HCT116 (cell line): Measurements from ENCODE around the gene ARMC2. TPM values are rescaled to one million over a fixed set of nuclear protein-coding genes. Genes with fewer than 3 reads are reported as not detected.

Experiments
- ATAC-seq: fragments of 200-7000 bp; cut with Tn5 transposase; 2 replicates; pipeline ENCODE4 v1.9.1; 2020; ENCODE audit warnings: mild to moderate bottlenecking, moderate library complexity
- BruUV-seq: library from RNA; stranded (reverse); fragments of 400-500 nt; replicated peaks from 2 replicates; lab custom pipeline; 2021; lab: Mats Ljungman, UMichigan
- CTCF ChIA-PET: fragments of 300-600 bp; sonication (Branson Sonifier 250); formaldehyde crosslinking; loops from one replicate; lab custom pipeline; 2021; ENCODE audit warnings: antibody characterized with exemption; lab: Charles Lee
- POLR2A ChIA-PET: fragments of 300-600, 350-600 bp; sonication (Branson Sonifier 250); formaldehyde crosslinking; loops from one replicate; lab custom pipeline; 2021; ENCODE audit warnings: antibody characterized with exemption; lab: Charles Lee
- RAD21 ChIA-PET, 2 experiments: fragments of 300-600 bp; sonication (Branson Sonifier 250); formaldehyde crosslinking; loops; one replicate each; lab custom pipeline; 2023; ENCODE audit warnings: low total read pairs in 2 of 2; ENCODE audit not compliant: uncharacterized antibody in 2 of 2, unreplicated experiment in 2 of 2, low non-redundant PET in 1 of 2; lab: Charles Lee
- DNase-seq: peaks from one replicate; pipeline ENCODE4 v3.0.0-alpha.2; 2010; ENCODE audit warnings: low read depth, low spot score
- H2AFZ ChIP-seq: fragments of 200-600 bp; shearing (Covaris generic), sonication (generic); 2 replicates; pipeline ENCODE4 v1.6.1; 2017; ENCODE audit warnings: low read depth, mixed run types, mixed read lengths, antibody characterized with exemption, low read length; ENCODE audit not compliant: poor library complexity, severe bottlenecking
- H3K27ac ChIP-seq: 2 replicates; pipeline ENCODE4 v1.5.1; 2012; ENCODE audit warnings: low read depth, low read length
- H3K27me3 ChIP-seq: fragments of 200-600 bp; sonication (generic); 2 replicates; pipeline ENCODE4 v1.6.1; 2016; ENCODE audit warnings: mixed run types, low read length, mixed read lengths; ENCODE audit not compliant: insufficient read depth
- H3K36me3 ChIP-seq, 2 experiments: fragments of 200-500 bp in 1 of 2; fragments of 200-600 bp in 1 of 2; sonication (Bioruptor generic) in 1 of 2; sonication (generic) in 1 of 2; 2 replicates each; pipeline versions ENCODE4 v1.5.1 to v1.6.1; 2014 to 2016; ENCODE audit warnings: low read length in 2 of 2, inconsistent platforms in 1 of 2, mixed read lengths in 1 of 2, mixed run types in 1 of 2; ENCODE audit not compliant: insufficient read depth in 2 of 2, control insufficient read depth in 1 of 2
- H3K4me1 ChIP-seq, 2 experiments: fragments of 200-600 bp in 1 of 2; sonication (generic) in 1 of 2; 2 replicates each; pipeline versions ENCODE4 v1.5.1 to v1.6.1; 2012 to 2017; ENCODE audit warnings: low read length in 2 of 2, inconsistent platforms in 1 of 2, mild to moderate bottlenecking in 1 of 2, mixed read lengths in 1 of 2, mixed run types in 1 of 2, moderate library complexity in 1 of 2; ENCODE audit not compliant: insufficient read depth in 2 of 2, control insufficient read depth in 1 of 2
- H3K4me2 ChIP-seq: fragments of 200-600 bp; sonication (generic); 2 replicates; pipeline ENCODE4 v1.6.1; 2017; ENCODE audit warnings: mixed run types, low read length, mixed read lengths
- H3K4me3 ChIP-seq, 2 experiments: fragments of 200-600 bp in 1 of 2; sonication (generic) in 1 of 2; replicated peaks in 1 of 2; 2 replicates each; pipeline ENCODE4 v1.5.1; 2011 to 2016; ENCODE audit warnings: low read length in 2 of 2, control low read depth in 1 of 2, low read depth in 1 of 2, mild to moderate bottlenecking in 1 of 2, mixed read lengths in 1 of 2, mixed run types in 1 of 2
- H3K79me2 ChIP-seq: fragments of 200-600 bp; sonication (generic); 2 replicates; pipeline ENCODE4 v1.6.1; 2017; ENCODE audit warnings: mild to moderate bottlenecking, mixed run types, low read length, moderate library complexity, mixed read lengths; ENCODE audit not compliant: insufficient read depth
- H3K9ac ChIP-seq: fragments of 200-600 bp; sonication (generic); 2 replicates; pipeline ENCODE4 v1.6.1; 2016; ENCODE audit warnings: low read length, mixed read lengths
- H3K9me2 ChIP-seq: fragments of 200-600 bp; sonication (generic), shearing (Covaris generic); 2 replicates; pipeline ENCODE4 v1.6.1; 2017; ENCODE audit warnings: mixed run types, mild to moderate bottlenecking, moderate library complexity; ENCODE audit not compliant: insufficient read depth
- H3K9me3 ChIP-seq, 2 experiments: fragments of 200-500 bp in 1 of 2; fragments of 200-600 bp in 1 of 2; sonication (Bioruptor generic) in 1 of 2; sonication (generic) in 1 of 2; 2 replicates each; pipeline ENCODE4 v1.6.1; 2014 to 2017; ENCODE audit warnings: low read length in 2 of 2, mixed read lengths in 2 of 2, inconsistent platforms in 1 of 2, low read depth in 1 of 2, mild to moderate bottlenecking in 1 of 2, mixed run types in 1 of 2, moderate library complexity in 1 of 2; ENCODE audit not compliant: control insufficient read depth in 1 of 2, insufficient read depth in 1 of 2
- H4K20me1 ChIP-seq: fragments of 200-600 bp; sonication (generic), shearing (Covaris generic); 2 replicates; pipeline ENCODE4 v1.6.1; 2017; ENCODE audit warnings: mixed run types, mild to moderate bottlenecking, moderate library complexity; ENCODE audit not compliant: insufficient read depth
- CBX3 ChIP-seq: IDR thresholded peaks from 2 replicates; pipeline ENCODE4 v1.6.1; 2012; ENCODE audit warnings: low read depth
- CEBPB ChIP-seq: IDR thresholded peaks from 2 replicates; pipeline ENCODE4 v1.6.1; 2012; ENCODE audit warnings: low read depth
- FOSL1 ChIP-seq: IDR thresholded peaks from 2 replicates; pipeline ENCODE4 v1.6.1; 2012; ENCODE audit warnings: low read depth
- POLR2AphosphoS5 ChIP-seq: IDR thresholded peaks from 2 replicates; pipeline ENCODE4 v1.6.1; 2011; ENCODE audit warnings: mild to moderate bottlenecking, low read depth, low read length, moderate library complexity
- REST ChIP-seq: IDR thresholded peaks from 2 replicates; pipeline ENCODE4 v1.6.1; 2012; ENCODE audit warnings: low read depth
- YY1 ChIP-seq: IDR thresholded peaks from 2 replicates; pipeline ENCODE4 v1.6.1; 2011; ENCODE audit warnings: low read length, low read depth, moderate library complexity, mild to moderate bottlenecking; ENCODE audit not compliant: insufficient replicate concordance; ENCODE audit errors: extremely low read depth
- ZNF274 ChIP-seq: fragments of 200-500 bp; sonication (Bioruptor generic); IDR thresholded peaks from 2 replicates; pipeline ENCODE4 v1.6.1; 2014; ENCODE audit warnings: mild to moderate bottlenecking, low read depth, low read length, inconsistent platforms
- intact Hi-C: fragments of 100-400 bp; cut with micrococcal nuclease; formaldehyde crosslinking; loops from 2 replicates; pipeline ENCODE4 v1.10.0; 2022
- total RNA-seq: library from RNA; stranded (reverse); gene quantifications from one replicate; pipeline ENCODE4 v1.2.1, GENCODE V29; 2021; ENCODE audit not compliant: unreplicated experiment
- TF ChIP-seq, protein P1 (sequence below): IDR thresholded peaks from 2 replicates; pipeline ENCODE4 v1.6.1; 2012
- TF ChIP-seq, protein P2 (sequence below), 3 experiments: fragments of 200-600 bp in 1 of 3; sonication (generic) in 1 of 3; IDR thresholded peaks in 2 of 3; conservative IDR thresholded peaks in 1 of 3; 2 replicates each; pipeline ENCODE4 v1.5.1; 2012 to 2017; ENCODE audit warnings: low read depth in 2 of 3, low read length in 2 of 3, antibody characterized with exemption in 1 of 3, borderline replicate concordance in 1 of 3, control low read depth in 1 of 3, mild to moderate bottlenecking in 1 of 3, mixed read lengths in 1 of 3, mixed run types in 1 of 3, moderate library complexity in 1 of 3; ENCODE audit not compliant: insufficient read depth in 1 of 3

Gene ARMC2
- total RNA-seq, 1 experiment from 2014 or later: 3.6 TPM

- H3K9me2 ChIP-seq: no peaks in the 10 kb centered on the region
- RAD21 ChIA-PET: no interaction called here
- H3K79me2 ChIP-seq: no peaks in the 10 kb centered on the region
- no peaks in the 10 kb centered on the region for H4K20me1 ChIP-seq
- no TSS peak for BruUV-seq
- H3K4me3 ChIP-seq: no peak overlapping the region
- ATAC-seq: no peak
- no peak overlapping the region for H3K4me2 ChIP-seq
- POLR2A ChIA-PET: no interaction called here
- no peaks in the 10 kb centered on the region for H3K36me3 ChIP-seq
- DNase-seq: no peak
- CTCF ChIA-PET: interaction anchor here (1.5 kb wide), 1 partner anchor 151 kb away, joined by 4 read pairs; no protein-coding TSS in a partner anchor
- H2AFZ ChIP-seq: no peak overlapping the region
- no peaks in the 10 kb centered on the region for H3K4me1 ChIP-seq
- TF ChIP-seq REST: no peak
- intact Hi-C loops: no loop called here
- H3K9ac ChIP-seq: no peak overlapping the region
- H3K27ac ChIP-seq: no peak overlapping the region
- H3K27me3 ChIP-seq: no peaks in the 10 kb centered on the region
- H3K9me3 ChIP-seq: no peaks in the 10 kb centered on the region
Observed at GRCh38 chr6:108921547-108922361, 73.5 kb downstream of the ARMC2 start.

DNA sequence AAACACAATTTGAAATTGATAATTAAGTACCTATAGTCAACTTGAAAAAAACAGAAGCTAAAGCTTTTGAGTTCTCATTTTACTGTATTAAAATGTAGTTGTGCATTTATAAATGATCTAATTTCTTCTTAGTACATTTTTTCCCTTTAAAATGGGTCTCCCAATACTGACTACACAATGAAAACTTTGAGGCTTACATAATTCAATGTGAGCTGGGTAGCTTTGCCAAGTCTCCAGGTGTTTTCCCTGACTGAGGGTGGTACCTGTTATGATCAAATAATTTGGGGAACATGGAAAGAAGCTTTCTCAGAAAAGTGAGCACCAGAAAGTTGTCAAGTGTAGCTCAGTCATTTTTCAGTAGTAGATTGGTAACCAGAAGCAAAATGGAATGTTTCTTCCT, 74.3 kb downstream of the ARMC2 start:
- H3K4me3 ChIP-seq: no peak overlapping the region
- ChIA-PET POLR2A (no interaction called here), RAD21 (no interaction called here), CTCF (no interaction called here)
- H3K79me2 ChIP-seq: no peaks in the 10 kb centered on the region
- no peak overlapping the region for H3K27ac ChIP-seq
- H4K20me1 ChIP-seq: no peaks in the 10 kb centered on the region
- no peak for DNase-seq
- no peaks in the 10 kb centered on the region for H3K36me3 ChIP-seq
- no peak overlapping the region for H3K9ac ChIP-seq
- H3K4me2 ChIP-seq: no peak overlapping the region
- H2AFZ ChIP-seq: no peak overlapping the region
- H3K4me1 ChIP-seq: no peaks in the 10 kb centered on the region
- H3K9me2 ChIP-seq: no peaks in the 10 kb centered on the region
- intact Hi-C loops: no loop called here
- H3K27me3 ChIP-seq: no peaks in the 10 kb centered on the region
- no peaks in the 10 kb centered on the region for H3K9me3 ChIP-seq
- TF ChIP-seq FOSL1 (no peak), ZNF274 (no peak), CEBPB (no peak), CBX3 (no peak), YY1 (no peak), POLR2AphosphoS5 (no peak)
- TF ChIP-seq, protein P1, sequence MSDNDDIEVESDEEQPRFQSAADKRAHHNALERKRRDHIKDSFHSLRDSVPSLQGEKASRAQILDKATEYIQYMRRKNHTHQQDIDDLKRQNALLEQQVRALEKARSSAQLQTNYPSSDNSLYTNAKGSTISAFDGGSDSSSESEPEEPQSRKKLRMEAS: no peak
- TF ChIP-seq, protein P2, sequence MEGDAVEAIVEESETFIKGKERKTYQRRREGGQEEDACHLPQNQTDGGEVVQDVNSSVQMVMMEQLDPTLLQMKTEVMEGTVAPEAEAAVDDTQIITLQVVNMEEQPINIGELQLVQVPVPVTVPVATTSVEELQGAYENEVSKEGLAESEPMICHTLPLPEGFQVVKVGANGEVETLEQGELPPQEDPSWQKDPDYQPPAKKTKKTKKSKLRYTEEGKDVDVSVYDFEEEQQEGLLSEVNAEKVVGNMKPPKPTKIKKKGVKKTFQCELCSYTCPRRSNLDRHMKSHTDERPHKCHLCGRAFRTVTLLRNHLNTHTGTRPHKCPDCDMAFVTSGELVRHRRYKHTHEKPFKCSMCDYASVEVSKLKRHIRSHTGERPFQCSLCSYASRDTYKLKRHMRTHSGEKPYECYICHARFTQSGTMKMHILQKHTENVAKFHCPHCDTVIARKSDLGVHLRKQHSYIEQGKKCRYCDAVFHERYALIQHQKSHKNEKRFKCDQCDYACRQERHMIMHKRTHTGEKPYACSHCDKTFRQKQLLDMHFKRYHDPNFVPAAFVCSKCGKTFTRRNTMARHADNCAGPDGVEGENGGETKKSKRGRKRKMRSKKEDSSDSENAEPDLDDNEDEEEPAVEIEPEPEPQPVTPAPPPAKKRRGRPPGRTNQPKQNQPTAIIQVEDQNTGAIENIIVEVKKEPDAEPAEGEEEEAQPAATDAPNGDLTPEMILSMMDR (IDR thresholded peaks at IDR 0.05 in 2 of 3, conservative IDR thresholded peaks at IDR 0.05 in 1 of 3; ENCODE audit: borderline replicate concordance in 1 of 3, insufficient read depth in 1 of 3, low read depth in 2 of 3, low read length in 2 of 3): no peak
- no peak for ATAC-seq
- no TSS peak for BruUV-seq
